ENCODE data around the gene IFIT5. TPM values are rescaled to one million over a fixed set of nuclear protein-coding genes. Genes with fewer than 3 reads are reported as not detected.

IFIT5 gene
- total RNA-seq, 6 donors from 2014 or later, result 6.5 to 30.8 (median 20.6) TPM

- H3K4me1 ChIP-seq, result peaks cover 4 to 15% (median 10%) of the 10 kb centered on the region in 4 donors
- H3K27me3 ChIP-seq, result no peaks in the 10 kb centered on the region
- ATAC-seq (ENCODE audit: low FRiP score in 2 of 2), result no peak
- DNase-seq, result no peak
- TF ChIP-seq POLR2A (IDR thresholded peaks at IDR 0.05), result no peak
- TF ChIP-seq EP300 (IDR thresholded peaks at IDR 0.05), result no peak
- TF ChIP-seq CTCF (IDR thresholded peaks at IDR 0.05), result no peak
- TF ChIP-seq POLR2AphosphoS5 (IDR thresholded peaks at IDR 0.05), result no peak
- no peak overlapping the region for H3K27ac ChIP-seq
- 66 to 73% methylated on average over 5 of the region's 5 CpGs for WGBS, 2 donors
- peaks cover 0 to 19% (median 0%) of the 10 kb centered on the region in 4 donors for H3K36me3 ChIP-seq
- H3K9me3 ChIP-seq, result no peaks in the 10 kb centered on the region
- no peak overlapping the region for H3K4me3 ChIP-seq
These were observed 10.6 kb downstream of the IFIT5 start for GRCh38 chr10:89425000-89425399.

GRCh38 chr10:89426230-89426868, 12.0 kb downstream of the IFIT5 start:
- ATAC-seq (ENCODE audit: low FRiP score in 2 of 2), result peak; percentile 75 to 87
- H3K4me1 ChIP-seq, result peaks cover 0 to 8% (median 3%) of the 10 kb centered on the region in 4 donors
- peaks cover 0 to 13% (median 0%) of the 10 kb centered on the region in 4 donors for H3K36me3 ChIP-seq
- TF ChIP-seq POLR2A (IDR thresholded peaks at IDR 0.05) (no peak), EP300 (IDR thresholded peaks at IDR 0.05) (no peak), CTCF (IDR thresholded peaks at IDR 0.05) (peak; percentile 62 to 86 (median 79))
- no peak overlapping the region for H3K27ac ChIP-seq
- H3K4me3 ChIP-seq, result no peak overlapping the region
- H3K9me3 ChIP-seq, result no peaks in the 10 kb centered on the region
- no peaks in the 10 kb centered on the region for H3K27me3 ChIP-seq
- WGBS, 2 donors, result 56 to 60% methylated on average over 5 of the region's 5 CpGs
- DNase-seq, result no peak

GRCh38 chr10:89427629-89428028, 13.3 kb downstream of the IFIT5 start:
- H3K36me3 ChIP-seq, result peaks cover 0 to under 1% (median 0%) of the 10 kb centered on the region in 4 donors
- H3K9me3 ChIP-seq, result no peaks in the 10 kb centered on the region
- DNase-seq, result no peak
- H3K4me3 ChIP-seq, result no peak overlapping the region
- no peak for ATAC-seq (ENCODE audit: low FRiP score in 2 of 2)
- no peak overlapping the region for H3K27ac ChIP-seq
- WGBS, 2 donors, result 90 to 91% methylated on average over 4 of the region's 4 CpGs
- H3K27me3 ChIP-seq, result no peaks in the 10 kb centered on the region
- peaks cover 0 to 4% (median 0%) of the 10 kb centered on the region in 4 donors for H3K4me1 ChIP-seq
- TF ChIP-seq POLR2AphosphoS5 (IDR thresholded peaks at IDR 0.05), result no peak
- no peak for TF ChIP-seq EP300 (IDR thresholded peaks at IDR 0.05)
- TF ChIP-seq POLR2A (IDR thresholded peaks at IDR 0.05), result no peak
- TF ChIP-seq CTCF (IDR thresholded peaks at IDR 0.05), result no peak

GRCh38 chr10:89428877-89429276, 14.5 kb downstream of the IFIT5 start:
- H3K27ac ChIP-seq, result no peak overlapping the region
- no peaks in the 10 kb centered on the region for H3K27me3 ChIP-seq
- WGBS, 2 donors, result 50% methylated on average over 1 of the region's 1 CpG
- TF ChIP-seq POLR2A (IDR thresholded peaks at IDR 0.05), result no peak
- no peak for TF ChIP-seq POLR2AphosphoS5 (IDR thresholded peaks at IDR 0.05)
- no peak for TF ChIP-seq CTCF (IDR thresholded peaks at IDR 0.05)
- TF ChIP-seq EP300 (IDR thresholded peaks at IDR 0.05), result no peak
- ATAC-seq (ENCODE audit: low FRiP score in 2 of 2) (no peak), DNase-seq (no peak)
- H3K4me1 ChIP-seq, result peaks cover 0 to 4% (median 0%) of the 10 kb centered on the region in 4 donors
- H3K36me3 ChIP-seq, result no peaks in the 10 kb centered on the region
- no peaks in the 10 kb centered on the region for H3K9me3 ChIP-seq
- H3K4me3 ChIP-seq, result no peak overlapping the region

GRCh38 chr10:89431977-89432376, 17.6 kb downstream of the IFIT5 start:
- peak overlapping the region in 3 of 4 donors; percentile 47 to 57 (median 51) for H3K27ac ChIP-seq
- H3K4me1 ChIP-seq, result peaks cover 0 to 4% (median 0%) of the 10 kb centered on the region in 4 donors
- no peaks in the 10 kb centered on the region for H3K36me3 ChIP-seq
- H3K27me3 ChIP-seq, result no peaks in the 10 kb centered on the region
- ATAC-seq (ENCODE audit: low FRiP score in 2 of 2) (peak; percentile 38 to 73), DNase-seq (peak in 1 of 2 donors; percentile 38)
- 39 to 44% methylated on average over 3 of the region's 3 CpGs for WGBS, 2 donors
- TF ChIP-seq EP300 (IDR thresholded peaks at IDR 0.05) (peak in 1 of 4 donors; percentile 98), POLR2A (IDR thresholded peaks at IDR 0.05) (no peak), CTCF (IDR thresholded peaks at IDR 0.05) (no peak), POLR2AphosphoS5 (IDR thresholded peaks at IDR 0.05) (peak in 1 of 2 donors; percentile 42)
- no peak overlapping the region for H3K4me3 ChIP-seq
- no peaks in the 10 kb centered on the region for H3K9me3 ChIP-seq

Data from upper lobe of left lung (tissue), 6 donors.